Keratinocyte (primary cell): ENCODE measurements around the gene SLC1A4.

Experiments used
- EZH2 ChIP-seq: IDR thresholded peaks from one replicate; pipeline ENCODE4 v1.6.1; 2012; ENCODE audit warnings: inconsistent platforms, mild to moderate bottlenecking, low read length, moderate library complexity
- TF ChIP-seq, protein P1 (sequence below), 3 experiments: IDR thresholded peaks in 1 of 3; conservative IDR thresholded peaks in 1 of 3; optimal IDR thresholded peaks in 1 of 3; 2 replicates in 2 of 3; 3 replicates in 1 of 3; pipeline versions ENCODE3 to v1.5.1; 2011; ENCODE audit warnings: low read length in 3 of 3, mild to moderate bottlenecking in 3 of 3, moderate library complexity in 2 of 3, control low read depth in 1 of 3, inconsistent platforms in 1 of 3; ENCODE audit not compliant: insufficient read depth in 2 of 3; ENCODE audit errors: extremely low read depth in 1 of 3

- TF ChIP-seq, protein P1, sequence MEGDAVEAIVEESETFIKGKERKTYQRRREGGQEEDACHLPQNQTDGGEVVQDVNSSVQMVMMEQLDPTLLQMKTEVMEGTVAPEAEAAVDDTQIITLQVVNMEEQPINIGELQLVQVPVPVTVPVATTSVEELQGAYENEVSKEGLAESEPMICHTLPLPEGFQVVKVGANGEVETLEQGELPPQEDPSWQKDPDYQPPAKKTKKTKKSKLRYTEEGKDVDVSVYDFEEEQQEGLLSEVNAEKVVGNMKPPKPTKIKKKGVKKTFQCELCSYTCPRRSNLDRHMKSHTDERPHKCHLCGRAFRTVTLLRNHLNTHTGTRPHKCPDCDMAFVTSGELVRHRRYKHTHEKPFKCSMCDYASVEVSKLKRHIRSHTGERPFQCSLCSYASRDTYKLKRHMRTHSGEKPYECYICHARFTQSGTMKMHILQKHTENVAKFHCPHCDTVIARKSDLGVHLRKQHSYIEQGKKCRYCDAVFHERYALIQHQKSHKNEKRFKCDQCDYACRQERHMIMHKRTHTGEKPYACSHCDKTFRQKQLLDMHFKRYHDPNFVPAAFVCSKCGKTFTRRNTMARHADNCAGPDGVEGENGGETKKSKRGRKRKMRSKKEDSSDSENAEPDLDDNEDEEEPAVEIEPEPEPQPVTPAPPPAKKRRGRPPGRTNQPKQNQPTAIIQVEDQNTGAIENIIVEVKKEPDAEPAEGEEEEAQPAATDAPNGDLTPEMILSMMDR (optimal IDR thresholded peaks at IDR 0.05 in 1 of 3, IDR thresholded peaks at IDR 0.05 in 1 of 3, conservative IDR thresholded peaks at IDR 0.05 in 1 of 3; ENCODE audit: extremely low read depth in 1 of 3, insufficient read depth in 2 of 3, low read length in 3 of 3), result no peak
- TF ChIP-seq EZH2, result no peak
These were observed 16.8 kb upstream of the SLC1A4 start for GRCh38 chr2:64972426-64972825.
